Liver (tissue), 3 donors: ENCODE data around the gene ZFC3H1.

ENCODE experiments used
- ATF3 ChIP-seq: IDR thresholded peaks from 2 replicates; pipeline ENCODE4 v1.6.1; 2016; ENCODE audit warnings: antibody characterized with exemption
- CTCF ChIP-seq: fragments of 150-350 bp; IDR thresholded peaks from 2 replicates; pipeline ENCODE4 v1.5.1; 2017; ENCODE audit warnings: improper control_type of control experiment, low read depth, low read length; ENCODE audit not compliant: missing input control
- EGR1 ChIP-seq, 2 donors: IDR thresholded peaks; 2 replicates each; pipeline ENCODE4 v1.6.1; 2016 to 2018; ENCODE audit warnings: antibody characterized with exemption in 2 of 2, low read depth in 2 of 2
- GABPA ChIP-seq, 2 donors: IDR thresholded peaks in 1 of 2; conservative IDR thresholded peaks in 1 of 2; 2 replicates each; pipeline ENCODE4 v1.6.1; 2016; ENCODE audit warnings: antibody characterized with exemption in 2 of 2, mild to moderate bottlenecking in 1 of 2, moderate library complexity in 1 of 2
- JUND ChIP-seq, 2 donors: IDR thresholded peaks; 2 replicates each; pipeline ENCODE4 v1.6.1; 2016; ENCODE audit warnings: antibody characterized with exemption in 2 of 2
- MAX ChIP-seq: IDR thresholded peaks from 2 replicates; pipeline ENCODE4 v1.6.1; 2016; ENCODE audit warnings: antibody characterized with exemption
- TAF1 ChIP-seq: conservative IDR thresholded peaks from 2 replicates; pipeline ENCODE4 v1.6.1; 2016; ENCODE audit warnings: antibody characterized with exemption, mild to moderate bottlenecking
- ZBTB33 ChIP-seq: IDR thresholded peaks from 2 replicates; pipeline ENCODE4 v1.6.1; 2016; ENCODE audit warnings: antibody characterized with exemption
- donor health status: healthy.
- donor health status: healthy.

- TF ChIP-seq CTCF (no peak), GABPA (IDR thresholded peaks at IDR 0.05 in 1 of 2, conservative IDR thresholded peaks at IDR 0.05 in 1 of 2) (no peak), JUND (IDR thresholded peaks at IDR 0.05) (no peak), EGR1 (IDR thresholded peaks at IDR 0.05; ENCODE audit: low read depth in 2 of 2) (no peak), TAF1 (no peak), ZBTB33 (no peak), ATF3 (no peak), MAX (no peak)
These were observed 18.4 kb downstream of the ZFC3H1 start for GRCh38 chr12:71645268-71645667.
